Mesenteric fat pad (tissue), 1 donor: Measurements from ENCODE around the gene CHCHD6. TPM values are rescaled to one million over a fixed set of nuclear protein-coding genes. Genes with fewer than 3 reads are reported as not detected.
A peak's percentile ranks its signal among the peaks of the same experiment; 100 is the strongest.

Experiments
- DNase-seq: peaks from one replicate; pipeline ENCODE4 v3.0.0-alpha.2; 2020; ENCODE audit warnings: low spot score
- total RNA-seq: library from RNA; stranded (reverse); fragmentation: NEBNext Ultra II Directional; extraction: Animal tissue kit (Norgen Biotek cat#: 25700); gene quantifications from one replicate; pipeline ENCODE4 v1.2.1, GENCODE V29; 2021
- donor health status: DM: yes; HTN: yes; CAD: no.

The CHCHD6 gene
- total RNA-seq, 1 donor from 2014 or later = 10.9 TPM

DNA sequence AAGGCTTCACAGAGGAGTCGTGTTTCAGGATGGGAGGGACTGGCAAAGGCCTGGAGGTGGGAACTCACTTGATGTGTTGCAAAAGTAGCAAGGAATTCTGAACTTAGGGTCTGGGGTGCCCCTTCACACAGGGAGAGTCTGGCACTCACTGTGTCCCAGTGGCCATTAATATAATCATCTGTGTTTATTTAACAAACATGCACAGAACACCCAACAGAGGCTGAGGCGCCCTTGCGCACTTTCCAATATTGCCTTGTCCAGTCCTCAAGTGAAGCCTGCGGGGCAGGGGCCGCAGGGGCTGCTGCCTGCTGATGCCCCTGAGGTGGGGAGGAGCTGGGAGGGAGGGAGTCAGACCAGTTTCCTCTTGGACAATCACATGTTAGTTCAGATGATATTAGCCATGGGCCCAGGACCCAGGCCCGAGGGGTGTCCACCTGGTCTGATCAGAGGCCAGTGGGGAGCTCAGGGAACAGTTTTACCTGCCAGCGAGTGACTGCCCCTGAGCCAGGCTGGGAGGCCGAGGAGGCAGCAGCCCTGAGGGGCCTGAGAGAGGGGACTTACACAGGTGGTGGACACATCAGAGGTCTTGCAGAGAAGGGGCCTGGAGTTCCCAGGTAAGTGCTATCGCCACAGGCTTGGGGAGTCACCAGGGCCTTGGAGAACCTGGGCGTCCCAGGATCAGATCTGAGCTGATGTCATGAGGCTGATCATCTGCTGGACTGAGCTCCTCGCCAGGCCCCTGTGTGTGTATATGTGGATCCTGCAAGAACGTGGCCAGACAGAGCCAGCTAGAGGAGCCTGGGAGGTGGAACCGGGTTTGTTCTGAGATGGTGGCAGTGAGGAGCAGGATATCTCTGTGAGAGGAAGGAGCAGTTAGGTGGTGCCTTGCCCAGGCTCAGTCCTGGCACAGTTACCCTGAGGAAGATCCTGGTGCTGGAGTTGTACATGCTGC, 35.3 kb upstream of the CHCHD6 start:
- peak; percentile 84 for DNase-seq

DNA sequence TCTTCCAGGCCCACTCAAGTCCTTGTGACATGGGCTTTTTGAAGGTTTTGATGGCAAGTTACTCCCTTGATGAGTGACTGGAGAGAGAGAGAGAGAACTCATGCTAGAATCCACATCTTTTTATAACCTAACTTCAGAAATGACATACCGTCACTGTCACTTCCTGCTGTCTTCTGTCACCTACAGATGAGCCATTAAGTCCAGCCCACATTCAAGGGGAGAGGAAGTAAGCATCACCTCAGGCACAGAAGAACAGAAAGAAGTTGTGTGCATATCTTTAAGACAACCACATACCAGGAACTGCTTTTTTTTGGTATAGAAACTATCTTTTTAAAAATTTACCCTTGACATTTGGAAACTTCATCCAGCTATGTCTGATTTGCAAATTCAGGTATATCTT, 32.5 kb upstream of the CHCHD6 start:
- no peak for DNase-seq

DNA sequence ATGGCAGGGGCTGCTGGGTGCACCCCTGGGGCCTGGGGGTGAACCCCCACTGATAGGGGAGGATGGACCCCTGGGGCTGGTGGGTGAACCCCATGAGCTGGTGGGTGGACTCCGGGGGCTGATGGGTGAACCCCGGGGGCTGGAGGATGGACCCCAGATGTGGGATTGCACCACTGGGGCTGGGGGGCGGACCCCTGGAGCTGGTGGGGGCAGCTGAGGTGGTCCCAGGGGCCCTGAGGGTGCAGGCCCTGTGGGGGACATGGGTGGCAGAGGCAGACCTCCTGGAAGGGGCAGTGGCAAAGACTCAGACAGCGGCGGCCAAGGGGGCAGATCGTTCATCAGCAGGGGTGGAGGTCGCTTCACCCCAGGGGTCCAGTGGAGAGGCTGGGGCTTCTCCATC, 31.7 kb upstream of the CHCHD6 start:
- DNase-seq = peak; percentile 81

DNA sequence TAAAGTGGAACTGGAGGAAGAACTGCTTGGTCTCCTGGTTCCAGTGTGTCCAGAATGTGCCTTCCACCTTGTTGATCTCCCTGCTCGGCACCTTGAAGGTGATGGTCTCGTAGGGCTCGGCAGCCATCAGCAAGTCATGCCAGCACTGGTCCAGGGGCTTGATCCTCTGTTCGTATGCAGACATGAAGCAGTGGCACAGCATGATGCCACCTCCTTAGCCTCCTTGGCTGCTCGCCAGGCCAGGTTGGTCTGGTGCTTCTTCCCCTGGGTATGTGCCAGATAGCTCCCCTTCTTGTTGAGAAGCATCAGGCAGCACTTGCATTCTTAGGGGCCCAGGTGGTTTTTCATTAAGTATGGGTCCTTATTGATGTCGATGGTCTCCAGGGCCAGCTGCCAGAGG, 31.3 kb upstream of the CHCHD6 start:
- peak; percentile 85 for DNase-seq

DNA sequence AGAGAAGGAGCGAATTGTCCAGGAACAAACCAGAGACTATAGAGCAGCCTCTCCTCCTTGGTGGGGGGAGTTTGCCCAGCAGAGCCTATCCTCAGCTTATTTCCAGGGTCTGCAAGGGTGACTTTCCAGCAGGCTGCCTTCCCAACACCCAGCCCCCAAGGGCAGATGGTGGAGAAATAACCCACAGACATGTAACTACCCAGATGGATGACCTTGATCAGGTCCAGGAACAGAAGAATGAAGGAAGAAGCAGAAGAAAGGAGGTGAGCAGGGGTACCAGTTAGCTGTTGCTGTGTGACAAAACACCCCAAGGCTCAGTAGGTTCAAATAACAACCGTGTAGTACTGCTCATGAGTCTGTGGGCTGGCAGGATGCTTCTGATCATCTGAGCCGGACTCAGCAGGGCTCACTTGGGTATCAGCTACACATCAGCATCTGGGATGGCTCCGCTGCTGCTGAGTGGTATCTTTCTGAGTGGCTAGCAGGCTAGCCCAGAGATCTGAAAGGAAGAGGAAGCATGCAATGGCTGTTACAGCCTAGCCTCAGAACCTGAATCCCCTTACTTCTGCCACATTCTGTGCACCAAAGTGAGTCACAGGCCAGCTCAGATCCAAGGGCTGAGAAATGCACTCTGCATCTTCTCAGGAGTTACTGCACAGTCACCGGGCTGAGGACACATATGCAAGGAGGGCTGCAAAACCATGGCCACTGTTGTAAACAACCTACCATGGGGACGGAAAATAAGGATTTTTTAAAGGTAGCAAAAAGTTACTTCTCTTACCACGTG, 26.9 kb upstream of the CHCHD6 start:
- no peak for DNase-seq

DNA sequence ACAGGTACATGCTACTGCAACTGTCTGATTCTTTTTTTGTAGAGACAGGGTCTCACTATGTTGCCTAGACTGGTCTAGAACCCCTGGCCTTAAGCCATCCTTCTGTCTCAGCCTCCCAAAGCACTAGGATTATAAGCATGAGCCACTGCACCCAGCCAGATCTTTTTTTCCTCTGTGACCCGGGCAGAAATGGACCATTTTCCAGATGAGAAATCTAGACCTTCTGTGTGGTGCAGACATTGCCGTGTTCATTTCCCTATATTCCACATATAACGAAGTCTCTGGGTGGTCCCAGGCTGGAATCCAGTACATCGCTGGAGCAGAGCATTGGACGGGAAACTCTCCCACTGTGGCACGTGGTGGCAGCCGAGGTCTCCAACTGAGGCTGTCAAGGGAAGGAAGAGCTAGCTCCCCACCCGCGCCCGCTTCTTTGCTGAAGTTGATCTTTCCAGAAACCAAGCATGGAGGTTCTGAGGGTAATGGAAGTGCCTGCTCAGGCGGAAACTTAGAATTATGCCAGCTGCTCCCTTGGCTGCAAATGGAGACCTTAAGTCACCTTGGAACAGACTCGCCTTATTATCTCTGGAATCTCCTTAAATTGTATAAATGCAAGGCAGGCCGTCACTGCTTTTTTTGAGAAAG, 26.1 kb upstream of the CHCHD6 start:
- peak; percentile 72 for DNase-seq

DNA sequence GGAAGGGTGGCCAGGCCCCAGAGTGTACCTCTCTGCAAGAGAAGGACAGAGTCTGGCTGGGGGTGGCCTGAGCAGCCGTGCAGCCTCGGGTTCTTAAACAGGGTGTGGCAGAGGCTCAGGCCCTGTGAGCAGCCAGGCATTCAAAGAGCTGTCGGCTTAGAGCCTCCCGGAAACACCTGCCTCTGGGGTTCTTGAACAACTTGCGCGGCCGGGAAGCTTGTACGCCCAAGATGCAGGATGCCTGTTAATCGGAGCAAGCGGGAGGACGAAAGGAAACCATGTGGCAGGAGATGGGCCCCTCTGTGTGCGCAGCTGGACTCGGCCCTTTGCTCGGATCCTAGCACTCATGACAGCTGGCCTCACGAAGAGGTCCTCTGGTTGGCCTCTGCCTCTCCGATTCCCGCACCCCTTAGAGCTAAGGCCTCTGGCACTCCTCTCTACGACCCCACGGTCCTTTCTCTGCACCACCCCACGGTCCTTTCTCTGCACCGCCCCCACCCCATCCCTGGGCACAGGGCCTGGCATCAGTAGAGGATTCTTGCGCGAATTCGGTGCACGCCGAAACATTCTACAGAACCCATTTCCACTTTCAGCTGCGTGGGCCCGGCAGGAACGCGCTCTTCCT, 25.2 kb upstream of the CHCHD6 start:
- peak; percentile 82 for DNase-seq

DNA sequence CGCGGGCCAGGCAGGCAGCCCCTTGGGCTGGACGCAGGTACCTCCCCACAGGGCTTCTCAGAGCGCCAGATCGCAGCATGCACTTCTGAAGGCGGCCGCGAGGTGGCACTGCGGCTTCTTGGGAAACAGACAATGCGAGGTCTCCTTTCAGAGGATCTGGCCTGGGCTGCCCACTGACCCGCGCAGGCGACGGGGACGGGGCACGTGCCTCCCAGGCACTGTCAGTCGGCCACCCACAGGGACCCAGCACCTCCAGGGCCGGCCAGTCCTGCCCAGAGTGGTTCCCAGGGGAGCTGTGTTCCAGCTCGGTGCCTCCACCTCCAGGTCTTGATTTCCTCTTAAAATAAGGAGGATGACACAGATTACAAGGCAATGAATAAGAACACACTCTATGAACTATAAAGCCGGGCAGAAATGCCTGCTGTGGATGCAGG, 24.7 kb upstream of the CHCHD6 start:
- DNase-seq = peak; percentile 94

DNA sequence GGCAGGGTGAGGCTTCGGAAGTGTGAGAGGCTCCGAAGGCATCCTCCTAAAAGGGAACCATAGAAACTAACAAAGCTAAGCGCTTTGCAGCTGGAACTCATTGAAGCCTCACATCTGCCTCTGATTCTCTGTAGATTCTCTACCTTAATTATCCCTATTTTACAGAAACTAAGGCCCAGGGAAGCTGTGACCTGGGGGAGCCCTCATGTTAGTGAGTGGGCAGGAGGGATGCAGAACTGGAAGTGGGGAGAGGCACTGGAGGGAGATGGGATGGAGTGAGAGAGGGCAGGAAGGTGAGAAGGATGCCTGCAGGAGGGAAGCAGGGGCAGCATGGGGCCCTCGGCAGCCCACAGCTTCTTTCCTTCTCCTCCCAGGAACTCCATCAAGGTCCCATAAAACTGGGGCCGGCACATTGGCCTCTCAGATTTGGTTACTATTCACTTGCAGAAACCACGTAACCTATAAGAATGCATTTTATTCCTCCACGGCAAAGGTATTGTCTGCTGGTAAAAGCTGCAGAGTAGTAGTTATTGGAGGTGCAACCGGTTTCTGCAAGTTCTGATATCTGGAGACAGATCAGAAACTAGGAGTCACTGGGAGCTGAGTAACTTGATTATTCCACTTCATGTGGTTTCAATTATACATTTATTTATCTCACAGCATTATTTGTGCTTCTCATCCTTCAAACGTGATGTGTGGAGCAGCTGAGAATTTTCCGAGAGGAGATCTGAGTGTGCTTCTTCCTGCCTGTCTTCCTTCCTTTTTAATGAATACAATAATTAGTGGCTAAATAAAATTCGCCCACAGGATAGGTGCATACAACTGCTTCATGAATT, 24.0 kb upstream of the CHCHD6 start:
- DNase-seq = no peak

DNA sequence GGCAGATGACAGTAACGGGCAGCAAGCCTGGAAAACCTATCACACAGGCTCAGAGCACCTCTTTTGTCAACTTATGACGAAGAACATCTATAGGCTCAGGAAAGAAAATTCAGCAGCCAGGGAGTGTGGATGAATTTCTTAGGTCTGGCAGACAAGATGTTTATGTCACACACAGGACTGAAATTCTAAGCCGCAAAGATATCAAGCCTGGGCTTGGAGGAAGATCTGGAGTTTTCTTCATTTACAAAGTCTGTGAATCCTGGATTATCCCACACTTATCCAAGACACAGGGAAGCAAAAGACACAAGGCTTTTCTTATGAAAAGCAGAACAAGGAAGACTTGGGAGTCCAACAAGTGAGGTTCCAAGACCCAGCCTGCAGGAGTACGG, 23.4 kb upstream of the CHCHD6 start:
- DNase-seq = no peak

DNA sequence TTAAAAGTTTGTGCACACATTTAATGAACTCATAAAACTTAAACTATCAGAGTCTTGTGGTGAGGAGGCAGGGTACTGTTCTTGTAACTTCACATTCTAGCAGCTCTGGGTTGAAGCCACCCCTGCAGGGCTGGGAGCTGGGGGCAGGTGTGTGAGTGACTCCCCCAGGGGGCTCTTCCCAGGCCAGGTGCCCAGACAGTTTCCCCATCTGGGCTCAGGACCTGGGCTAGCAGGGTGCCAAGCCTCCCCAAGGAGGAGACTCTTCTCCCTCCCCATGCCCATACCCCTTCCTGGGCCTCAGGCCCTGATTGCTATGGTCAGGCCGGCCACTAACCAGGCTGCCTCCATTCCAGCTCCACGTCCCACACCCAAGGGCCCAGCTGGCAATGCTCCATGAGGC, 22.0 kb upstream of the CHCHD6 start:
- peak; percentile 60 for DNase-seq

DNA sequence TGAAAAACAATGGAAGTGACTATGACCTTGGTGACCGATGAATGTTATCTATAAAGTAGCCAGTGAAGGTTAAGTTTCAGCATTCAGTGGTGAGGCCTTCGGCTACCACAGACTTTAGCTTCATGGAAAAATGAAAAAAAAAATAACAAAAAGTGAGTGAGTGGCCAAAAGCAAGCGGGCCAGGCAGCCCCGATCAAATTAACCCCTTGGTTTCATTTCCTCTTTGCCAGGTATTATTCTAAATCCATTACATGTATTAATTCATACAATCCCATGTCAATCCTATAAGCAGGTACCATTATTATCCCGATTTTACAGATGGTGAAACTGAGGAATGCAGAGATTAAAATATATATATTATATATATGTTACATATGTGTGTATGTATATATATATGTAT, 21.0 kb upstream of the CHCHD6 start:
- no peak for DNase-seq

DNA sequence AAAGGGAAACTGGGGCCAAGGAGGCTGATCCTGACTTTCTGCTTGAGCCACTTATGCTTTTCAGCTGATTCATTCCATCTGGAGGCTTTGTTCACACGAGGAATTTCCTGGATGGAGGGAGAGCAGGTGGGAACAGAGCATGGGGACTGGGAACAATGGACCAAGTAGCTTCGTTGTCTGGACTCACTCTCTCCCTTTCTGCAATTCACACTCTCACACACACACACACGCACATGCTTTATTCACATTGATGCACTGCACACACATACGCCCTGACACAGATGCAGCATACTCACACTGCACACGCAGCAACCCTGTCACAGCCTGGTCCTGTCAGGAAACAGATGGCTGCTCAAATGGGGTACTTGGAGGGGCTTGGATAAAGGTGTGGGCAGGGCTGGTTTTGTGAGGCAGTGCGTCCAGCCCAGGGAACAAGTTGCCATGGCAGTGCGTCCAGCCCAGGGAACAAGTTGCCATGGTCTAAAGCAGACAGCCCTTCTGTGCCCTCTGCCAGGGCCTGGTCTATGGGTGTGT, 19.8 kb upstream of the CHCHD6 start:
- no peak for DNase-seq

DNA sequence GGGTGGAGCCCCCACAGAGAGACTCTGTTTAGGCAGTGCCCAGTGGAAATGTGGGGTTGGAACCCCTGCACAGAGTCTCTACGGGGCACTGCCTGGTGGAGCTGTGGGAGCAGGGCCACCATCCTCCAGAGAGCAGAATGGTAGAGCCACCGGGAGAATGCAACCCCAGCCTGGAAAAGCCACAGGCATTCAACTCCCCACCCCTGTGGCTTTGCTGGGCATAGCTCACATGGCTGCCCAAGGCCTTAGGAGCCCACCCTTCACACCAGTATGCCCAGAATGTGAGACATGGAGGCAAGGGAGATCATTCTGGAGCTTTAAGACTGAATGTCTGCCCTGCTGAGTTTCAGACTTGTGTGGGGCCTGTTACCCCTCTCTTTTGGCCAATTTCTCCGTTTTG, 19.0 kb upstream of the CHCHD6 start:
- DNase-seq = no peak

DNA sequence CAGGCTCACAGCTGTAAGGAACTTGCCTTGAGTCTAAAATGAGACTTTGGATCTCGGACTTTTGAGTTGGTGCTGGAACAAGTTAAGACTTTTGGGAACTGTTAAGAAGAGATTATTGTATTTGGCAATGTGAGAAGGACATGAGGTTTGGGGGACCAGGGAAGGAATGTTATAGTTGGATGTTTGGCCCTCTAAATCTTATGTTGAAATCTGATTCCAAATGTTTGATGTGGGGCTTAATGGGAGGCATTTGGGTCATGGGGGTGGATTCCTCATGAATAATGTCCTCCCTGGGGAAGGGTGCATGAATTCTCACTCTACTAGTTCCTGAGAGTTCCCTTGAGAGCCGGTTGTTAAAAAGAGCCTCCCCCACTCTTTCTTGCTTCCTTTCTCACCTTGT, 18.5 kb upstream of the CHCHD6 start:
- DNase-seq = no peak

DNA sequence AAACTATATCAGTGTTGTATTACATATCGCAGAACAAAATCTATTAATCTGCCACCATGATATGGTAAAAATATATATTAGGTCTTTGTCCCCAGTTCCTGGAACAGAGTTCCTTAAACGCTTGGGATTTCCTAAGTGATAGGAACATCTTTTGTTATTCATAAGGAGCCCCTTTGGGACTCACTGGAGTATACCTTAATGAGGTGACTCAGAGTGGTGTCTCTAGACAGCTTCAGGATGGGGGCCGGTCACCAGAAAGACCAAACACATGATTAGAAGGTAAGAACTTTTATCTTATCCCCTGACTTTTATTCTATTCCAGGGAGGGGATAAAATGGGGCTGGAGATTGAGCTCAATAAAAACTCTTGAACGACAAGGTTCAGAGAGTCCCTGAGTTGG, 12.3 kb upstream of the CHCHD6 start:
- no peak for DNase-seq

DNA sequence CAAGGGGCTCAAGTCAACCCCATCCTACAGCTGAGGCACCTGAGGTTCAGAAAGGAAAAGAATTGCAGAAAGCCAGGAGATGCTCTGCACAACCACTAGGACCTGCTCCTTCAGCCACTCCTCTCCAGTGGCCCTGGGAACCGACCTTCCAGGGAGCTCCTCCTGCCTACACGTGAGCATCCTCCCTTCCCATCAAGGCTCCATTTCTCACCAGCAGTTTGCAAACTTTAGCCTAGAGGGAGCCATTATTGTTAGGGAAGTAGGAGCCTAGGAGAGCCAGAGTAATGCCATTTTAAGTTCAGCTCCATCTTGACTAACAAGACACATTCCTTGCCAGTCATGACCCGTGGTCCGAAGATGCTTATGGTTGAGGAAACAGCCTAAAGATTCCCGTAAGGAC, 11.2 kb upstream of the CHCHD6 start:
- DNase-seq = no peak

DNA sequence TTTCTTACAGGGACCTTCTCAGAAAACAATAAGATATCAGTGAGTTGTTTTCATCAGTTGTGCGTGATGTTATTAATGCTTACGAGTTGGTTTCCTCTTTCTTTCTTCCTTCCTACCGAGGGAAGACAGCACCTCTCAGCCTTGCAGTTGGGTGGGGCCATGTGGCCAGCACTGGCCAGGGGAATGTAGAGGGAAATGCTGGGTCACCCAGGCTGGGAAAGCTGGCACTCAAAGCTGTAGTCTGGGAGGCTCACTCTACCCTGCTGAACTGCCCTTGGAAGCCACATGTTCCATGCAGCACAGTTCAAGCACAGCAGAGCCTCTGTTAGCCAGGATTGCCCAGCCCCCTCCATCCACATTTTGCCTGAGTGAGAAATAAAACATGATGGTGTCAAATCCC, 10.1 kb upstream of the CHCHD6 start:
- no peak for DNase-seq

DNA sequence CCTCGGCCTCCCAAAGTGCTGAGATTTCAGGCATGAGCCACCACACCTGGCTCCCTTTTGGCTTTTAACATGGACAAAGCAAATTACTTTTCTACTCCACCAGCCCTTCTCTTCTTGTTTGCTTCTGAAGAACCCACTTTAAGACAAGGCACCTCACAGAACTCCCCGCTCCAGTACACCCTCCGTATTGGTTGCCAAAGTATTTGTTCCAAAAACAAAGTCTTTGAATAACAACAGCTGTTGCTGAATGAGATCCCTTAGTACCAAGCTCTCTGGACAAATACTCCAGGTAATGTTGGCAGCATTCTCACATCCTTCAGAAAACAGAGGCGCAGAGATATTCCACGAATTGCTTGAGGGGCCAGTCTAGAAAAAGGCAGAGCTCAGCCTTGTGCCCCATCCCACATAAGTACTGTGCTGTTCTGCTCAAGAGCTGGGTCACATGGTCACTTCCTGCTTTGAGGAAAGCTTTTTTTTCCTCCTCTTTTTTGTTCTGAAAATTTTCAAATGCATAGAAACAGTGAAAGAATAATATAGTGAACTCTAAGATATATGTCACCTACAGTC, 7.3 kb upstream of the CHCHD6 start:
- DNase-seq = no peak

DNA sequence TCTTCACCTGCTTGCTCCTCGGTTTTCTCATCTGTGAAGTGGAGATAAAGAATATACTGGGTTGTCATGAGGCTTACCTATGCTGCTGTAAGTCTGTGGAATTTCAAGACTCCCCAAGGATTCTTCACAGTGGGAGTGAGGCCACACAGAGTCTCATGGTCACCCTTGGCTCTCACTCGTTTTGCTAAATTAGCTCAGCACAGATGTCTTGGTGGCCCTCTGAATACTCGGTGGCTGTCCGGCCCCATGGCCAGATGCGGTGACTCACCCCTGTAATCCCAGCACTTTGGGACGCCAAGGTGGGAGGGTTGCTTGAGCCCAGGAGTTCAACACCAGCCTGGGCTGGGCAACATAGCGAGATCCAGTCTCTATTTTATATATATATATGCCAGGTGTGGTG, 5.0 kb upstream of the CHCHD6 start:
- no peak for DNase-seq
